ENCODE results near the gene TMEM87B. TPM values are rescaled to one million over a fixed set of nuclear protein-coding genes. Genes with fewer than 3 reads are reported as not detected.

The TMEM87B gene
- total RNA-seq, 1 experiment from 2014 or later, result 10.5 TPM

- Histone ChIP-seq H2AFZ (ENCODE audit: low read length) (no peak overlapping the region), H3K18ac (ENCODE audit: insufficient read length, low read depth, low read length) (no peak overlapping the region), H2BK120ac (ENCODE audit: low read depth, low read length, poor library complexity, severe bottlenecking) (no peak overlapping the region), H3T11ph (ENCODE audit: low read length) (no peak overlapping the region), H2AK5ac (ENCODE audit: insufficient read length, low read length) (no peak overlapping the region), H3K23ac (ENCODE audit: insufficient read length, low read depth, low read length) (no peak overlapping the region), H4K20me1 (ENCODE audit: control insufficient read depth, insufficient read depth, insufficient read length) (no peaks in the 10 kb centered on the region), H3K27me3 (ENCODE audit: insufficient read depth, low read length) (no peaks in the 10 kb centered on the region), H2BK20ac (ENCODE audit: low read depth, low read length, poor library complexity, severe bottlenecking) (no peak overlapping the region), H3K4me2 (ENCODE audit: insufficient read depth, insufficient read length, low read length) (no peak overlapping the region), H2BK15ac (ENCODE audit: low read depth, low read length) (no peak overlapping the region), H3K56ac (ENCODE audit: insufficient read length, low read depth, low read length) (no peak overlapping the region), H3K27ac (ENCODE audit: insufficient read length, low read depth, low read length) (no peak overlapping the region), H3K14ac (ENCODE audit: insufficient read depth, low read length) (no peak overlapping the region), H3K79me2 (ENCODE audit: insufficient read depth, low read length) (no peaks in the 10 kb centered on the region), H4K91ac (ENCODE audit: insufficient read length, low read depth, low read length) (no peak overlapping the region), H2BK12ac (ENCODE audit: insufficient read length, low read depth, low read length) (no peak overlapping the region), H2BK5ac (ENCODE audit: insufficient read length, low read length) (no peak overlapping the region), H4K8ac (replicated peaks; ENCODE audit: insufficient read length, low read depth, low read length) (no peak overlapping the region), H3K9ac (ENCODE audit: extremely low read depth, insufficient read length, low read length) (no peak overlapping the region), H3K23me2 (ENCODE audit: insufficient read length, low read depth, low read length, poor library complexity, severe bottlenecking) (no peaks in the 10 kb centered on the region), H3K9me3 (ENCODE audit: control insufficient read depth, low read depth, low read length) (no peaks in the 10 kb centered on the region), H3K79me1 (ENCODE audit: insufficient read depth, low read depth, low read length, poor library complexity, severe bottlenecking) (no peaks in the 10 kb centered on the region), H4K5ac (ENCODE audit: insufficient read length, low read depth, low read length) (no peak overlapping the region), H3K4me1 (ENCODE audit: insufficient read depth, low read length) (no peaks in the 10 kb centered on the region), H3K4ac (ENCODE audit: low read depth, low read length) (no peak overlapping the region)
- no peak for TF ChIP-seq CTCF (conservative IDR thresholded peaks at IDR 0.05)
- Mint-ChIP-seq H3K27ac (no peak overlapping the region; a peak in 1 of 7 replicates), H3K27me3 (ENCODE audit: low read depth) (no peaks in the 10 kb centered on the region; the same call in 1 of the 2 replicates), H3K36me3 (ENCODE audit: insufficient read depth in 1 of 3, low read depth in 3 of 3) (peaks cover 24 to 63% (median 54%) of the 10 kb centered on the region in 3 experiments), H3K4me3 (no peak overlapping the region; a peak in 1 of 5 replicates), H3K9me3 (peaks cover 0 to 5% of the 10 kb centered on the region in 2 experiments; a peak in 2 of 5 replicates), H3K4me1 (peaks cover 5 to 7% of the 10 kb centered on the region in 2 experiments)
- DNase-seq, result no peak
- no CpG with 5 or more reads among the region's 5 CpGs for WGBS (ENCODE audit: extremely low coverage, insufficient read length, low lambda C conversion rate)
Measured at GRCh38 chr2:112065486-112065885, 10.4 kb downstream of the TMEM87B start.
